ENCODE measurements around the gene ULK4.

GRCh38 chr3:41991437-41991836 is 29.5 kb upstream of the ULK4 start:
- TF ChIP-seq CTCF (IDR thresholded peaks at IDR 0.05): no peak
- no peak for TF ChIP-seq SIN3A (IDR thresholded peaks at IDR 0.05; ENCODE audit: borderline replicate concordance, insufficient read depth, low read depth, low read length)
- no peak for TF ChIP-seq REST (IDR thresholded peaks at IDR 0.05; ENCODE audit: insufficient read depth in 1 of 2, low read depth in 2 of 2, low read length in 1 of 2)
- TF ChIP-seq TCF7L2 (IDR thresholded peaks at IDR 0.05; ENCODE audit: low read depth, low read length): no peak
- TF ChIP-seq POLR2AphosphoS5 (IDR thresholded peaks at IDR 0.05; ENCODE audit: low read depth, low read length): no peak
